Stimulated activated CD4-positive, alpha-beta T cell treated with anti-CD3 and anti-CD28 coated beads, Interleukin-2, amount 100 ng/mL, for 48 hours (primary cell): ENCODE results near the gene ZSWIM4.

Experiments
- DNase-seq, 2 donors: peaks; one replicate each; pipeline ENCODE4 v3.0.0-alpha.2; 2020

The ZSWIM4 gene

GRCh38 chr19:13880059-13881043, 85.1 kb downstream of the ZSWIM4 start:
- DNase-seq = peak; percentile 99

- DNase-seq = no peak
Observed at GRCh38 chr19:13881251-13881691, 86.0 kb downstream of the ZSWIM4 start.
